Measurements from ENCODE around the gene CEMIP2.

The CEMIP2 gene

DNA sequence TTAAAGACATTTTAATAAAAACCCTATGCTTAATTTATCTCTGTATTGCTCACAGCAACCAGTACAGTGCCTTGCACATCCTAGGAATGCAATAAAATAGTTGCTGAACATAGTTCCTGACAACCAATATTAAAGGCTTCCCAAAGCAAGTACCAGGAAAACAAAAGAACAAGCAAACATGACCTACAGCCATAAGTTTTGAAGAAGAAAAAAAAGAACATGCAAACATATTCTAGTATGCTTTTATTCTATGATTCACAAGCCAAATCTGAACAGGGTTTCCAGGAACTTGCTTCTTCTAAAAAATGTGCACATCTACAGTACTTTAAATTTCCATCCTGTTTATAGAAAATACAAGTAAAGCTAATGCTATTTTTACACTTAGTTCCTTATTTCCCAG, 4.5 kb downstream of the CEMIP2 start:
- DNase-seq (ENCODE audit: insufficient read length, low spot score) (no peak), FAIRE-seq (no peak)
- TF ChIP-seq POU2F2 (IDR thresholded peaks at IDR 0.05; ENCODE audit: low read depth, low read length) = no peak

DNA sequence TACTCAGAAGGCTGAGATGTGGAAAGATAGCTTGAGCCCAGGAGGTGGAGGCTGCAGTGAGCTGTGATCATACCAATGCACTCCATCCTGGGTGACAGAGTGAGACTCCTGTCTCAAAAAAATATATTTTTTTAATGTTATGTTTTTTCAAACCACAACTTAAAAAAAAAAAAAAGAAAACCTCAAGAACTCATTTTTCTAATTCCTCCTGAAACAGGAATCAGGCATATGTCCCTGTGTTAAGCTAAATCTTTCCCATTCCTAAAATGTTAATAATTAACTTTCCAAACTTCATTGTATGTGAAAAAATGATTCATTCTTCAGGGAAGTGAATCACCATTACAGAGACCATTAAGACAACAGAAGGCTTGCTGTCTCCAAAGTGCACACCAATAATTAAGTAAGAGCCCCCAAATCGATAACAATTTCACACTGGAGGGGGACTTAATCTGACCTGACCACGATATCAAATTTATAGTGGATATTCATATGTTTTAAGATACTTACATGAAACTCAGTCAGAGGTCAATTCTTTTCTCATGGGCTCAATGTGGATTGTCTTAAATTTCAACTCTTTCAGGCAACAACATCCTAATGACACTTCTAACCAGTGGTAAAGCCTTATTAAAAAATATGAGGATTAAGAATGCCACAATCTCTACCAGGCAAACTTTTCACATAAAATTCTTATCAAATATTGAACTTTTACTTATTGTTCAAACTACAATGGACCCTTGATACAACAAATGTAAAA, 5.2 kb downstream of the CEMIP2 start:
- FAIRE-seq (no peak), DNase-seq (ENCODE audit: insufficient read length, low spot score) (no peak)
- TF ChIP-seq TAF1 (IDR thresholded peaks at IDR 0.05; ENCODE audit: low read depth, low read length) = no peak
- TF ChIP-seq PAX5 (IDR thresholded peaks at IDR 0.05; ENCODE audit: insufficient read depth, low read length, severe bottlenecking) = no peak
- TF ChIP-seq POLR2AphosphoS5 (IDR thresholded peaks at IDR 0.05; ENCODE audit: low read depth, low read length) = no peak

DNA sequence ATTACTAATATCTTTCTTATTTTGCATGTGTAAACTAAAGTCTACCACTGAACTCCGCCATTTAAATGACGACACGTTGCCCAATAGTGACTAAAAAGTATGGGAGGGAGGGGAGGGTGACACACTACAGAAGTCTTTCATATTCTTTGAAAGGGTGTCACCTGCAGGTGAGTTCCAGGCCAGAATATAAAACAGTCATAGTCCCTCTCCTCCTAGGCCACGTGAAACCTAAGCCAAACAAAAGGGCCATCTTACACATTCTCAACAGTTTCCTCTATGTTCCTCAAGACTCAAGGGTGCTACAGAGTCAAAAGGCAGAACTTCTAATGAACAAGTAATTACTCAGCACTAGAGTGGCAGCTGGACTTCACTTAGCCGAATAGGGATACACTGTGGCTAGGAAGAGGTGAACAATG, 6.4 kb downstream of the CEMIP2 start:
- no peak for TF ChIP-seq SPI1 (IDR thresholded peaks at IDR 0.05; ENCODE audit: low read depth, low read length)
- TF ChIP-seq POLR2A (IDR thresholded peaks at IDR 0.05; ENCODE audit: low read depth, low read length) = no peak
- TF ChIP-seq PAX5 (IDR thresholded peaks at IDR 0.05; ENCODE audit: insufficient read depth, low read length, severe bottlenecking) = no peak
- TF ChIP-seq POU2F2 (IDR thresholded peaks at IDR 0.05; ENCODE audit: low read depth, low read length) = no peak
- no peak for TF ChIP-seq POLR2AphosphoS5 (IDR thresholded peaks at IDR 0.05; ENCODE audit: low read depth, low read length)
- no peak for TF ChIP-seq TAF1 (IDR thresholded peaks at IDR 0.05; ENCODE audit: low read depth, low read length)
- DNase-seq (ENCODE audit: insufficient read length, low spot score) (no peak), FAIRE-seq (no peak)

DNA sequence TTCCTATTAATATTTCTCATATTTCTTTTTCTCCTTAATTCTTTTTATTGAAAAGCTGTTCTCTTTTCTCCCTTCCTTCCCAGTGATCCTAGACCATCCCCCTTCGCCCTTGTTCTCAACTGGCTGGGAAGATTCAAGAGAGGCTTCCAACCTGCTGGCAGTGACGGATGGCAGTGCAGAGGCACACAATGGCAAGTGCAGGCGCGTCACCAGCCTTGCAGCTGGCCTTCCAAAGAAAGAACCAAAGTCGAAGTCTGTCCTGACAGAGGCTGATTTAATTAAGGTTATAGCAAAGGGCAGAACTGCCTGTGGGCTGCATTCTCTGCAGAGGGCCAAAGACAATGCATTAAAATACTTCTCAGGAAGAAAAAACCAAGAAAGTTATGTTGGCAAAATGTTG, 7.4 kb downstream of the CEMIP2 start:
- TF ChIP-seq POLR2A (IDR thresholded peaks at IDR 0.05; ENCODE audit: low read depth, low read length) = no peak
- TF ChIP-seq SPI1 (IDR thresholded peaks at IDR 0.05; ENCODE audit: low read depth, low read length) = no peak
- no peak for TF ChIP-seq TAF1 (IDR thresholded peaks at IDR 0.05; ENCODE audit: low read depth, low read length)
- TF ChIP-seq PAX5 (IDR thresholded peaks at IDR 0.05; ENCODE audit: insufficient read depth, low read length, severe bottlenecking) = no peak
- no peak for TF ChIP-seq POU2F2 (IDR thresholded peaks at IDR 0.05; ENCODE audit: low read depth, low read length)
- TF ChIP-seq POLR2AphosphoS5 (IDR thresholded peaks at IDR 0.05; ENCODE audit: low read depth, low read length) = no peak
- DNase-seq (ENCODE audit: insufficient read length, low spot score) (no peak), FAIRE-seq (no peak)

DNA sequence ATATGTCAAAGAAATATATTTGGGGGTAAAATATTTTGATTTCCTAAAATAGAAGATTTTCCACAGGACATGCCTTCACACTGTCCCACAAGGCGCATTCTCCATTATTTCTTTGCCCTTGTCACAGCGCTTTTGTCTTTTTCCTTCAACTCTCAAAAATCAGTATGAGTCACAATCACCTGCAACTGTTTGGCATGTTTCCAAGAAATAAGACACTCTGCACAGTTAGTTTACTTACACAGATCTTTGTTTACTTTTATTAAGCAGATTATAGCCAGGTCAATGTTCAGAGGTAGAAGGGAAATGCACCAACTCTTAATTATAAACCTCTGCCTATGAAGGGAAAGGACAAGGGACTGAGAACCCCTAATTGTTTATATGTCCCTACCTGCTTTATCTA, 9.5 kb downstream of the CEMIP2 start:
- DNase-seq (ENCODE audit: insufficient read length, low spot score) (no peak), FAIRE-seq (no peak)
- TF ChIP-seq PAX5 (IDR thresholded peaks at IDR 0.05; ENCODE audit: insufficient read depth, low read length, severe bottlenecking) = no peak
- TF ChIP-seq POLR2A (IDR thresholded peaks at IDR 0.05; ENCODE audit: low read depth, low read length) = no peak
- no peak for TF ChIP-seq POU2F2 (IDR thresholded peaks at IDR 0.05; ENCODE audit: low read depth, low read length)
- TF ChIP-seq TAF1 (IDR thresholded peaks at IDR 0.05; ENCODE audit: low read depth, low read length) = no peak
- no peak for TF ChIP-seq SPI1 (IDR thresholded peaks at IDR 0.05; ENCODE audit: low read depth, low read length)
- TF ChIP-seq POLR2AphosphoS5 (IDR thresholded peaks at IDR 0.05; ENCODE audit: low read depth, low read length) = no peak

DNA sequence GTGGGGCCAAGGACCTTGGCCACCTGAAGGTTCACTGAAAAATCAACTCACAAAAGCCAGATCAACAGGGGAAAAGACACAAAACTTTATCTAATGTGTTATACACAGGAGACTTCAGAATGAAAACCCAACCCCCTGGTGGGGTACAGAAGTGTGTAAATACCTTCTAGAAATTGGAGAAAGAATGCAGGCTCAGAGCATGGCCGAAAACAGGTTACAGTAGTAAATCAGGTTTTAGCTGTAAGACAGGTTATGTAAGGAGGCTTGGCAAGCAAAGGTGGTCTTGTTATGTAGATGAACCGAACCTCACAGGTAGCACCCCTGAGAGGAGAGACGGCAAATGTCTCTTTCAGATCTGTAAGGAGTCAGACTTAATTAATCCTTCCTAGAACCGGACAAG, 10.0 kb downstream of the CEMIP2 start:
- FAIRE-seq (no peak), DNase-seq (ENCODE audit: insufficient read length, low spot score) (no peak)
- TF ChIP-seq PAX5 (IDR thresholded peaks at IDR 0.05; ENCODE audit: insufficient read depth, low read length, severe bottlenecking) = no peak
- no peak for TF ChIP-seq POU2F2 (IDR thresholded peaks at IDR 0.05; ENCODE audit: low read depth, low read length)
- TF ChIP-seq POLR2AphosphoS5 (IDR thresholded peaks at IDR 0.05; ENCODE audit: low read depth, low read length) = no peak
- no peak for TF ChIP-seq SPI1 (IDR thresholded peaks at IDR 0.05; ENCODE audit: low read depth, low read length)
- no peak for TF ChIP-seq TAF1 (IDR thresholded peaks at IDR 0.05; ENCODE audit: low read depth, low read length)
- TF ChIP-seq POLR2A (IDR thresholded peaks at IDR 0.05; ENCODE audit: low read depth, low read length) = no peak

DNA sequence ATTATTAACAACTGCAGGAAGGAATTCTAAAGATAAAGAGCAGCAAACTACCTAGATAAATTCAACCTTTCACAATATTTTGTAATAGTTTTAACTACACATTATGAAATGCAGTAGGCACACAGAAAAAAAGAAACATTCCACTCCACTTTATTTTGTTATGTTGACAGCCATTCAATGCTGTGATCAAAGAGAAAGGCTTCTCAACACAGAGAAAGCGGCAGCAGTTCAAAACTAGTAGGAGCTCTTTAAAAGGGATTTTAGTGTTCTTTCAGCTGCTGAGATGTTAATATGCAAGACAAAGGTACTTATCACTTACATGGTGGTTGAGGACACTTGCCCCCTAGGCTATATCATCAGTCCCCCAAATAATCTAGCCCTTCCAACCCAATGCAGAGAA, 11.6 kb downstream of the CEMIP2 start:
- no peak for DNase-seq (ENCODE audit: insufficient read length, low spot score)
- TF ChIP-seq TAF1 (IDR thresholded peaks at IDR 0.05; ENCODE audit: low read depth, low read length) (no peak), POLR2AphosphoS5 (IDR thresholded peaks at IDR 0.05; ENCODE audit: low read depth, low read length) (no peak), POU2F2 (IDR thresholded peaks at IDR 0.05; ENCODE audit: low read depth, low read length) (no peak)
- FAIRE-seq = no peak

DNA sequence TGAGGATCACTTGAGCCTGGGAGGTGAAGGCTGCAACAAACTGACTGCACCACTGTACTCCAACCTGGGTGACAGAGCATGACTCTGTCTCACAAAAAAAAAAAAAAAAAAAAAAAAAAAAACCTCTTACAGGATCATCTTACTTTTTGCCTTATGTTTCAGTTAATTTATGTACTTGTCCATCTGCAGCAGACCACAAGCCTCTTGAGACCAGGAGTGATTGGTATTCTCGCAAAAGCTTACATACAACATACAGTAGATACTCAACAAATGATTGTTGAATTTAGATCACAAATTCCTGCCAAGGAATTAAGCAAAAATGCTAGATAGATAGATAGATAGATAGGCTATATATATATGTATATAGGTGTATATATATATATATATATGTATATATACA, 12.4 kb downstream of the CEMIP2 start:
- FAIRE-seq (no peak), DNase-seq (ENCODE audit: insufficient read length, low spot score) (no peak)
- TF ChIP-seq POLR2AphosphoS5 (IDR thresholded peaks at IDR 0.05; ENCODE audit: low read depth, low read length) (no peak), SPI1 (IDR thresholded peaks at IDR 0.05; ENCODE audit: low read depth, low read length) (no peak), POU2F2 (IDR thresholded peaks at IDR 0.05; ENCODE audit: low read depth, low read length) (no peak), POLR2A (IDR thresholded peaks at IDR 0.05; ENCODE audit: low read depth, low read length) (no peak), TAF1 (IDR thresholded peaks at IDR 0.05; ENCODE audit: low read depth, low read length) (no peak), PAX5 (IDR thresholded peaks at IDR 0.05; ENCODE audit: insufficient read depth, low read length, severe bottlenecking) (no peak)

DNA sequence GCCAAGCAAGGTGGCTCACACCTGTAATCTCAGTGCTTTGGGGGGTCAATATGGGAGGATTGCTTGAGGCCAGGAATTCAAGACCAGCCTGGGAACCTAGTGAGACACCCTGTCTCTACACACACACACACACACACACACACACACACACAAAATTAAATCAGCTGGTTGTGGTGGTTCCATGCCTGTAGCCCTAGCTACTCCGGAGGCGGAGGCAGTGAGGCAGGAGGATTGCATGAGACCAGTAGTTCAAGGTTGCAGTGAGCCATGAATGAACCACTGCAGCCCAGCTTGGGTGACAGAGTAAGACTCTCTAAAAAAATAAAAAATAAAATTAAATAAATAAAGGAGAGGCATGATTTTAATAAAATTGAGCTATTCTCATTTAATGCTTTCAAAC, 13.1 kb downstream of the CEMIP2 start:
- no peak for DNase-seq (ENCODE audit: insufficient read length, low spot score)
- TF ChIP-seq PAX5 (IDR thresholded peaks at IDR 0.05; ENCODE audit: insufficient read depth, low read length, severe bottlenecking) (no peak), POLR2AphosphoS5 (IDR thresholded peaks at IDR 0.05; ENCODE audit: low read depth, low read length) (no peak), SPI1 (IDR thresholded peaks at IDR 0.05; ENCODE audit: low read depth, low read length) (no peak), POU2F2 (IDR thresholded peaks at IDR 0.05; ENCODE audit: low read depth, low read length) (no peak), TAF1 (IDR thresholded peaks at IDR 0.05; ENCODE audit: low read depth, low read length) (no peak), POLR2A (IDR thresholded peaks at IDR 0.05; ENCODE audit: low read depth, low read length) (no peak)
- no peak for FAIRE-seq

DNA sequence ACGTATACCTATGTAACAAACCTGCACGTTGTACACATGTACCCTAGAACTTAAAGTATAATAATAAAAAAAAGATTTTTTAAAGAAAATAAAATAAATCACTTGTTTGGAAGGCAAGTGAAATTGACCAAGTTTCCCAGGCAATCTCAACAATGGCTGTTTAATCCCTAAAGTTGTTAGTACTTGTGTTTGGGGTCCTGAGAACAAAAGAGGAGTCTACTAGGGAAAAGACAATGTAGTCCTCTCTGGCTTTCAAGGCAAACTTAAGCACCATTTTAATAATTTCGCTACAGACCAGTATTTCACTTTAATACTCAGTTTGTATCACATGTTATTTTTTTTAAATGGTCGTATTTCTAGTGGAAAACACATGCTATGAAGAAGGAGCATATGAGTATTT, 14.2 kb downstream of the CEMIP2 start:
- no peak for TF ChIP-seq SPI1 (IDR thresholded peaks at IDR 0.05; ENCODE audit: low read depth, low read length)
- no peak for TF ChIP-seq PAX5 (IDR thresholded peaks at IDR 0.05; ENCODE audit: insufficient read depth, low read length, severe bottlenecking)
- no peak for TF ChIP-seq POLR2A (IDR thresholded peaks at IDR 0.05; ENCODE audit: low read depth, low read length)
- TF ChIP-seq POLR2AphosphoS5 (IDR thresholded peaks at IDR 0.05; ENCODE audit: low read depth, low read length) = no peak
- TF ChIP-seq TAF1 (IDR thresholded peaks at IDR 0.05; ENCODE audit: low read depth, low read length) = no peak
- TF ChIP-seq POU2F2 (IDR thresholded peaks at IDR 0.05; ENCODE audit: low read depth, low read length) = no peak
- FAIRE-seq (no peak), DNase-seq (ENCODE audit: insufficient read length, low spot score) (no peak)
